ENCODE measurements around the gene TIMP3. TPM values are rescaled to one million over a fixed set of nuclear protein-coding genes. Genes with fewer than 3 reads are reported as not detected.

Gene TIMP3
- polyA plus RNA-seq, 1 of the 3 experiments (the other 2 are of a cell fraction): 26.1 TPM

GRCh38 chr22:32828561-32828960 lies 27.1 kb downstream of the TIMP3 start:
- no peak overlapping the region for H2AFZ ChIP-seq (ENCODE audit: low read depth)
- H3K79me2 ChIP-seq (ENCODE audit: insufficient read depth): no peaks in the 10 kb centered on the region
- WGBS (ENCODE audit: low lambda C conversion rate): 54% methylated on average over 5 of the region's 5 CpGs
- H3K27me3 ChIP-seq (ENCODE audit: insufficient read depth): no peaks in the 10 kb centered on the region
- DNase-seq: no peak
- H3K4me3 ChIP-seq (ENCODE audit: low read depth in 2 of 2, low read length in 1 of 2): no peak overlapping the region
- H3K4me2 ChIP-seq: no peak overlapping the region
- H3K4me1 ChIP-seq (ENCODE audit: control insufficient read depth in 1 of 2, insufficient read depth in 2 of 2, low read depth in 1 of 2, low read length in 1 of 2): peaks cover 0 to 6% of the 10 kb centered on the region in 2 experiments; a peak in 1 of 4 replicates
- H3K9ac ChIP-seq: no peak overlapping the region
- POLR2A ChIA-PET: no interaction called here
- H3K9me2 ChIP-seq: no peaks in the 10 kb centered on the region
- H3F3A ChIP-seq (replicated peaks; ENCODE audit: insufficient read depth): no peaks in the 10 kb centered on the region
- H3K9me3 ChIP-seq: no peaks in the 10 kb centered on the region
- no peaks in the 10 kb centered on the region for H4K20me1 ChIP-seq (ENCODE audit: insufficient read depth)
- no peak overlapping the region for H3K27ac ChIP-seq (ENCODE audit: low read depth in 2 of 2, low read length in 1 of 2)
- TF ChIP-seq IRF3 (IDR thresholded peaks at IDR 0.05; ENCODE audit: low read depth, low read length) (no peak), USF1 (IDR thresholded peaks at IDR 0.05; ENCODE audit: borderline replicate concordance, low read depth) (no peak), NFIC (IDR thresholded peaks at IDR 0.05; ENCODE audit: borderline replicate concordance) (no peak), TEAD4 (IDR thresholded peaks at IDR 0.05; ENCODE audit: borderline replicate concordance, insufficient read depth) (no peak), YY1 (IDR thresholded peaks at IDR 0.05; ENCODE audit: low read depth) (no peak), RCOR1 (IDR thresholded peaks at IDR 0.05; ENCODE audit: low read length) (no peak), MEF2A (IDR thresholded peaks at IDR 0.05; ENCODE audit: borderline replicate concordance, low read depth) (no peak), FOXJ3 (CRISPR knock-in tag; IDR thresholded peaks at IDR 0.05) (no peak), SIN3A (IDR thresholded peaks at IDR 0.05; ENCODE audit: borderline replicate concordance, low read depth, low read length) (no peak), ELF1 (IDR thresholded peaks at IDR 0.05) (no peak), CHD2 (IDR thresholded peaks at IDR 0.05; ENCODE audit: low read length, partially characterized antibody) (no peak), RFX5 (IDR thresholded peaks at IDR 0.05; ENCODE audit: low read length) (no peak), MXI1 (IDR thresholded peaks at IDR 0.05; ENCODE audit: low read depth, low read length) (no peak), RAD21 (IDR thresholded peaks at IDR 0.05; ENCODE audit: low read length) (no peak), RXRA (IDR thresholded peaks at IDR 0.05; ENCODE audit: borderline replicate concordance, low read depth) (no peak), GATA2 (CRISPR knock-in tag; IDR thresholded peaks at IDR 0.05) (no peak), JUND (IDR thresholded peaks at IDR 0.05) (no peak), TCF12 (IDR thresholded peaks at IDR 0.05) (no peak)
- TF ChIP-seq, protein P1, sequence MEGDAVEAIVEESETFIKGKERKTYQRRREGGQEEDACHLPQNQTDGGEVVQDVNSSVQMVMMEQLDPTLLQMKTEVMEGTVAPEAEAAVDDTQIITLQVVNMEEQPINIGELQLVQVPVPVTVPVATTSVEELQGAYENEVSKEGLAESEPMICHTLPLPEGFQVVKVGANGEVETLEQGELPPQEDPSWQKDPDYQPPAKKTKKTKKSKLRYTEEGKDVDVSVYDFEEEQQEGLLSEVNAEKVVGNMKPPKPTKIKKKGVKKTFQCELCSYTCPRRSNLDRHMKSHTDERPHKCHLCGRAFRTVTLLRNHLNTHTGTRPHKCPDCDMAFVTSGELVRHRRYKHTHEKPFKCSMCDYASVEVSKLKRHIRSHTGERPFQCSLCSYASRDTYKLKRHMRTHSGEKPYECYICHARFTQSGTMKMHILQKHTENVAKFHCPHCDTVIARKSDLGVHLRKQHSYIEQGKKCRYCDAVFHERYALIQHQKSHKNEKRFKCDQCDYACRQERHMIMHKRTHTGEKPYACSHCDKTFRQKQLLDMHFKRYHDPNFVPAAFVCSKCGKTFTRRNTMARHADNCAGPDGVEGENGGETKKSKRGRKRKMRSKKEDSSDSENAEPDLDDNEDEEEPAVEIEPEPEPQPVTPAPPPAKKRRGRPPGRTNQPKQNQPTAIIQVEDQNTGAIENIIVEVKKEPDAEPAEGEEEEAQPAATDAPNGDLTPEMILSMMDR (IDR thresholded peaks at IDR 0.05): no peak
- TF ChIP-seq, protein P2, sequence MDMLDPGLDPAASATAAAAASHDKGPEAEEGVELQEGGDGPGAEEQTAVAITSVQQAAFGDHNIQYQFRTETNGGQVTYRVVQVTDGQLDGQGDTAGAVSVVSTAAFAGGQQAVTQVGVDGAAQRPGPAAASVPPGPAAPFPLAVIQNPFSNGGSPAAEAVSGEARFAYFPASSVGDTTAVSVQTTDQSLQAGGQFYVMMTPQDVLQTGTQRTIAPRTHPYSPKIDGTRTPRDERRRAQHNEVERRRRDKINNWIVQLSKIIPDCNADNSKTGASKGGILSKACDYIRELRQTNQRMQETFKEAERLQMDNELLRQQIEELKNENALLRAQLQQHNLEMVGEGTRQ (IDR thresholded peaks at IDR 0.05; ENCODE audit: borderline replicate concordance, low read depth, low read length): no peak
- no peaks in the 10 kb centered on the region for H3K36me3 ChIP-seq (replicated peaks in 1 of 2; ENCODE audit: control insufficient read depth in 1 of 2, insufficient read depth in 2 of 2, low read length in 1 of 2)
- CTCF ChIA-PET: interaction anchor here (1.7 to 5.7 kb wide), 5 partner anchors 18 to 299 kb away, joined by 4 to 18 read pairs (median 14); no protein-coding TSS in a partner anchor

Data from SK-N-SH (cell line).